ENCODE data around the gene NANOGP8.

NANOGP8 gene

GRCh38 chr15:35090104-35090807, 5.2 kb upstream of the NANOGP8 start:
- H3K4me3 ChIP-seq (replicated peaks; ENCODE audit: insufficient read depth, low read length), result no peak overlapping the region
- H3K27ac ChIP-seq (replicated peaks), result no peak overlapping the region
- H3K27me3 ChIP-seq (ENCODE audit: insufficient read depth, poor library complexity, severe bottlenecking), result no peaks in the 10 kb centered on the region
- no peak for DNase-seq (ENCODE audit: low read depth in 1 of 2, low spot score in 1 of 2)
- TF ChIP-seq REST (IDR thresholded peaks at IDR 0.05; ENCODE audit: insufficient replicate concordance, low read depth), result no peak
- TF ChIP-seq GABPA (IDR thresholded peaks at IDR 0.05; ENCODE audit: low read depth), result no peak
- TF ChIP-seq, protein P1, sequence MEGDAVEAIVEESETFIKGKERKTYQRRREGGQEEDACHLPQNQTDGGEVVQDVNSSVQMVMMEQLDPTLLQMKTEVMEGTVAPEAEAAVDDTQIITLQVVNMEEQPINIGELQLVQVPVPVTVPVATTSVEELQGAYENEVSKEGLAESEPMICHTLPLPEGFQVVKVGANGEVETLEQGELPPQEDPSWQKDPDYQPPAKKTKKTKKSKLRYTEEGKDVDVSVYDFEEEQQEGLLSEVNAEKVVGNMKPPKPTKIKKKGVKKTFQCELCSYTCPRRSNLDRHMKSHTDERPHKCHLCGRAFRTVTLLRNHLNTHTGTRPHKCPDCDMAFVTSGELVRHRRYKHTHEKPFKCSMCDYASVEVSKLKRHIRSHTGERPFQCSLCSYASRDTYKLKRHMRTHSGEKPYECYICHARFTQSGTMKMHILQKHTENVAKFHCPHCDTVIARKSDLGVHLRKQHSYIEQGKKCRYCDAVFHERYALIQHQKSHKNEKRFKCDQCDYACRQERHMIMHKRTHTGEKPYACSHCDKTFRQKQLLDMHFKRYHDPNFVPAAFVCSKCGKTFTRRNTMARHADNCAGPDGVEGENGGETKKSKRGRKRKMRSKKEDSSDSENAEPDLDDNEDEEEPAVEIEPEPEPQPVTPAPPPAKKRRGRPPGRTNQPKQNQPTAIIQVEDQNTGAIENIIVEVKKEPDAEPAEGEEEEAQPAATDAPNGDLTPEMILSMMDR (IDR thresholded peaks at IDR 0.05; ENCODE audit: insufficient read depth, low read length), result no peak
- TF ChIP-seq POLR2AphosphoS5 (IDR thresholded peaks at IDR 0.05; ENCODE audit: low read depth), result no peak
- TF ChIP-seq SPI1 (IDR thresholded peaks at IDR 0.05; ENCODE audit: borderline replicate concordance, low read depth), result no peak

- H3K27ac ChIP-seq (replicated peaks), result no peak overlapping the region
- H3K4me3 ChIP-seq (replicated peaks; ENCODE audit: insufficient read depth, low read length), result no peak overlapping the region
- DNase-seq (ENCODE audit: low read depth in 1 of 2, low spot score in 1 of 2), result no peak
- H3K27me3 ChIP-seq (ENCODE audit: insufficient read depth, poor library complexity, severe bottlenecking), result no peaks in the 10 kb centered on the region
- TF ChIP-seq SPI1 (IDR thresholded peaks at IDR 0.05; ENCODE audit: borderline replicate concordance, low read depth) (no peak), POLR2AphosphoS5 (IDR thresholded peaks at IDR 0.05; ENCODE audit: low read depth) (no peak), GABPA (IDR thresholded peaks at IDR 0.05; ENCODE audit: low read depth) (no peak), REST (IDR thresholded peaks at IDR 0.05; ENCODE audit: insufficient replicate concordance, low read depth) (no peak)
- TF ChIP-seq, protein P1 (IDR thresholded peaks at IDR 0.05; ENCODE audit: insufficient read depth, low read length), result no peak
These were observed 4.5 kb upstream of the NANOGP8 start for GRCh38 chr15:35089551-35089950.

DNA sequence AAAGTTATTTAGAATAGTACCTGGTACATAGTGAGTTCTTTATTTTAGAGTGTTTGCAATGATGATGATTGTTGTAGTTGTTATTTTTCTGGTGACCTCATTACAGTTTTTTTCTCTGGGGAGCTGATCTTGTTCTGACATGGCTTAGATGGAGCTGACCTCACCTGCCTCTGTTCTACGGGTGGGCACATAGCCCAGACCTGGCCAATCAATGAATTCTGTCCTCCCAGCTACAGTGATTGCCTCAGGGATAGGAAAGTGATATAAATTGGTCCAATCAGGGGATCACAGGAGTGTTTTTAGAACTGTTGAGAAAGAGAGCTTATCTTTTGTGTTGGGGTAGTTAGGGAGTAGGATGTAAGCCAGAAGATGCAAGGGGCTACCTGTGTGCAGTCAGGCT, 3.2 kb upstream of the NANOGP8 start:
- DNase-seq (ENCODE audit: low read depth in 1 of 2, low spot score in 1 of 2), result no peak
- Histone ChIP-seq H3K27ac (replicated peaks) (no peak overlapping the region), H3K27me3 (ENCODE audit: insufficient read depth, poor library complexity, severe bottlenecking) (no peaks in the 10 kb centered on the region), H3K4me3 (replicated peaks; ENCODE audit: insufficient read depth, low read length) (no peak overlapping the region)
- TF ChIP-seq REST (IDR thresholded peaks at IDR 0.05; ENCODE audit: insufficient replicate concordance, low read depth) (no peak), SPI1 (IDR thresholded peaks at IDR 0.05; ENCODE audit: borderline replicate concordance, low read depth) (no peak), POLR2AphosphoS5 (IDR thresholded peaks at IDR 0.05; ENCODE audit: low read depth) (no peak), GABPA (IDR thresholded peaks at IDR 0.05; ENCODE audit: low read depth) (no peak)
- TF ChIP-seq, protein P1 (IDR thresholded peaks at IDR 0.05; ENCODE audit: insufficient read depth, low read length), result no peak

Data from HL-60 (cell line).